Measurements from ENCODE around the gene GFER. TPM values are rescaled to one million over a fixed set of nuclear protein-coding genes. Genes with fewer than 3 reads are reported as not detected.

Gene GFER
- total and polyA plus RNA-seq, 10 of the 15 experiments (the other 5 are each of a cell fraction or from before 2014, with no cell fraction given) = 2.4 to 57.7 (median 31.3) TPM

- TF ChIP-seq, protein P1, sequence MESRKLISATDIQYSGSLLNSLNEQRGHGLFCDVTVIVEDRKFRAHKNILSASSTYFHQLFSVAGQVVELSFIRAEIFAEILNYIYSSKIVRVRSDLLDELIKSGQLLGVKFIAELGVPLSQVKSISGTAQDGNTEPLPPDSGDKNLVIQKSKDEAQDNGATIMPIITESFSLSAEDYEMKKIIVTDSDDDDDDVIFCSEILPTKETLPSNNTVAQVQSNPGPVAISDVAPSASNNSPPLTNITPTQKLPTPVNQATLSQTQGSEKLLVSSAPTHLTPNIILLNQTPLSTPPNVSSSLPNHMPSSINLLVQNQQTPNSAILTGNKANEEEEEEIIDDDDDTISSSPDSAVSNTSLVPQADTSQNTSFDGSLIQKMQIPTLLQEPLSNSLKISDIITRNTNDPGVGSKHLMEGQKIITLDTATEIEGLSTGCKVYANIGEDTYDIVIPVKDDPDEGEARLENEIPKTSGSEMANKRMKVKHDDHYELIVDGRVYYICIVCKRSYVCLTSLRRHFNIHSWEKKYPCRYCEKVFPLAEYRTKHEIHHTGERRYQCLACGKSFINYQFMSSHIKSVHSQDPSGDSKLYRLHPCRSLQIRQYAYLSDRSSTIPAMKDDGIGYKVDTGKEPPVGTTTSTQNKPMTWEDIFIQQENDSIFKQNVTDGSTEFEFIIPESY (IDR thresholded peaks at IDR 0.05) = no peak
- no peak for TF ChIP-seq PKNOX1 (IDR thresholded peaks at IDR 0.05)
- TF ChIP-seq NFXL1 (IDR thresholded peaks at IDR 0.05; ENCODE audit: borderline replicate concordance) = no peak
- TF ChIP-seq SP1 (IDR thresholded peaks at IDR 0.05; ENCODE audit: low read depth, low read length) = no peak
- TF ChIP-seq BACH1 (IDR thresholded peaks at IDR 0.05; ENCODE audit: borderline replicate concordance) = peak; percentile 73
- TF ChIP-seq PBX3 (IDR thresholded peaks at IDR 0.05; ENCODE audit: insufficient replicate concordance, low read depth, low read length) = peak; percentile 10
- no peak for TF ChIP-seq CTCF (IDR thresholded peaks at IDR 0.05 in 2 of 3, conservative IDR thresholded peaks at IDR 0.05 in 1 of 3; ENCODE audit: control insufficient read depth in 2 of 3, extremely low read depth in 1 of 3, insufficient read depth in 1 of 3, low read depth in 3 of 3, low read length in 3 of 3)
- TF ChIP-seq, protein P2, sequence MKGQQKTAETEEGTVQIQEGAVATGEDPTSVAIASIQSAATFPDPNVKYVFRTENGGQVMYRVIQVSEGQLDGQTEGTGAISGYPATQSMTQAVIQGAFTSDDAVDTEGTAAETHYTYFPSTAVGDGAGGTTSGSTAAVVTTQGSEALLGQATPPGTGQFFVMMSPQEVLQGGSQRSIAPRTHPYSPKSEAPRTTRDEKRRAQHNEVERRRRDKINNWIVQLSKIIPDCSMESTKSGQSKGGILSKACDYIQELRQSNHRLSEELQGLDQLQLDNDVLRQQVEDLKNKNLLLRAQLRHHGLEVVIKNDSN (IDR thresholded peaks at IDR 0.05; ENCODE audit: borderline replicate concordance, extremely low read length, insufficient read depth, low read depth, low read length) = no peak
- TF ChIP-seq SREBF1 (IDR thresholded peaks at IDR 0.05; ENCODE audit: low read length) = no peak
- no peak for TF ChIP-seq FOXK2 (IDR thresholded peaks at IDR 0.05)
- TF ChIP-seq POLR2AphosphoS2 (IDR thresholded peaks at IDR 0.05; ENCODE audit: low read depth, low read length) = peak; percentile 93
- peak; percentile 100 for TF ChIP-seq MTA3 (IDR thresholded peaks at IDR 0.05; ENCODE audit: borderline replicate concordance, low read length)
- peak; percentile 39; the same call in 1 of the 2 replicates for TF ChIP-seq TCF3 (IDR thresholded peaks at IDR 0.05; ENCODE audit: borderline replicate concordance, insufficient read depth, low read depth, low read length)
- peak; percentile 94 for TF ChIP-seq ZBED1 (IDR thresholded peaks at IDR 0.05; ENCODE audit: borderline replicate concordance)
- TF ChIP-seq CBX5 (IDR thresholded peaks at IDR 0.05; ENCODE audit: low read depth) = no peak
- TF ChIP-seq SPI1 (IDR thresholded peaks at IDR 0.05; ENCODE audit: borderline replicate concordance, insufficient read depth, low read depth, low read length) = no peak
- peak; percentile 83 for TF ChIP-seq POLR2A (IDR thresholded peaks at IDR 0.05; ENCODE audit: low read depth, low read length)
- peak; percentile 21; the same call in 1 of the 2 replicates for TF ChIP-seq CEBPZ (IDR thresholded peaks at IDR 0.05; ENCODE audit: low read depth, low read length)
Measured at GRCh38 chr16:1960665-1961630, 23.0 kb upstream of the GFER start (continued).
